ENCODE results near the gene JAM3.

Gene JAM3

GRCh38 chr11:134070342-134070845 is 1.5 kb downstream of the JAM3 start:
- TF ChIP-seq USF1 (IDR thresholded peaks at IDR 0.05) (no peak), TEAD4 (IDR thresholded peaks at IDR 0.05) (no peak), YY1 (IDR thresholded peaks at IDR 0.05; ENCODE audit: low read depth) (no peak), ZBTB7A (IDR thresholded peaks at IDR 0.05; ENCODE audit: low read depth) (no peak), TCF12 (IDR thresholded peaks at IDR 0.05; ENCODE audit: low read depth) (no peak), CEBPB (IDR thresholded peaks at IDR 0.05) (no peak), EP300 (IDR thresholded peaks at IDR 0.05; ENCODE audit: borderline replicate concordance) (no peak), TAF1 (IDR thresholded peaks at IDR 0.05; ENCODE audit: low read depth) (no peak), NFIC (IDR thresholded peaks at IDR 0.05) (no peak)

DNA sequence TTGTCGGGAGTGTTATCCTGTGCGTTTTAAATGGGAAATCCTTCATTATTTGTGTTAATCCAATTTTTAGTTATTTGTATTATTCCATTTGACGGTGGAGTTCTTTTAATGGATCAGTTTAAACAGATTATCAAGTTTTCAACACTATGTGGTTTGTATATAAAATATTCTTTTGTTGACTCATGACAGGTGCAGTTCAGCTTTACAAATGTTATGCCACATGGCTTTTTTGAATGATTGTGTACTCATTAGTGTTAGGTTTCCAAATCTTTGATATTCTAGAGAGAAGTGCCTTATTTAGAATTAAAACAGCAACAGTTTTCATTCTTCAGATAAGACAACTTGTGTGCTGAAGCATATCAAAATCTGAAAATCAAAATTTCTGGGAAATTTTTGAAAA is 2.4 kb downstream of the JAM3 start:
- no peak for TF ChIP-seq TEAD4 (IDR thresholded peaks at IDR 0.05)
- TF ChIP-seq EP300 (IDR thresholded peaks at IDR 0.05; ENCODE audit: borderline replicate concordance): no peak
- TF ChIP-seq FOXM1 (IDR thresholded peaks at IDR 0.05; ENCODE audit: borderline replicate concordance, low read depth): no peak

DNA sequence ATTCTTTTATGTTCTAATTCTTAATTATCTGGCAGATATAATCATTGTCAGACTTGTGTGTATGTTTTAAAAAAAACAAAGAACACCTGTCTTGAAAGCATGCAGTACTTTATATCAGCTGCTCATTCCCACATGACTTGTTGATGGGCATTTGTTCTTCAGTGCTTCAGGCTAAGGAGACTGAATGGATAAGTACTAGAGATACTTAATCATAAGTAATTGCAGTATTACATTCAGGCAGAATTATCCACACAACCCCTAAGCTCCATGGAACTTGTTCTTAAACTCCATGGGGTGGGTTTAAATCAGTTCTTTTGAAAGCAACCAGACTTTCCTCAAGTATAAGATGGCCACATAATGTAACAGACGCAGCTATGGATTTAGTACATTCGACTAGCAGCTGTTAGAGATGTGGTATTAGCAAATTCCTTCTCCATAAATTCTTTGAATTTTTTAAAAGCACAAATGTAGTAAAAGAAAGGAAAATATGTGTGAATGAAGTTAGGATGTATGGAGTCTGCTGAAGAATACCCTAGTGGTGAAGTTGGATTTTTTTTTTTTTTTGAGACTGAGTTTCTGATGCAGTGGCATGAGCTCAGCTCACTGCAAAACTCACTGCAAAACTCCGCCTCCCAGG is 3.0 kb downstream of the JAM3 start:
- TF ChIP-seq ZBTB7A (IDR thresholded peaks at IDR 0.05; ENCODE audit: low read depth) (no peak), CEBPB (IDR thresholded peaks at IDR 0.05) (no peak), TCF12 (IDR thresholded peaks at IDR 0.05; ENCODE audit: low read depth) (no peak), CREB1 (IDR thresholded peaks at IDR 0.05; ENCODE audit: low read depth) (no peak), RAD21 (IDR thresholded peaks at IDR 0.05; ENCODE audit: low read depth) (no peak)
- TF ChIP-seq, protein P1, sequence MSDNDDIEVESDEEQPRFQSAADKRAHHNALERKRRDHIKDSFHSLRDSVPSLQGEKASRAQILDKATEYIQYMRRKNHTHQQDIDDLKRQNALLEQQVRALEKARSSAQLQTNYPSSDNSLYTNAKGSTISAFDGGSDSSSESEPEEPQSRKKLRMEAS (IDR thresholded peaks at IDR 0.05): no peak

DNA sequence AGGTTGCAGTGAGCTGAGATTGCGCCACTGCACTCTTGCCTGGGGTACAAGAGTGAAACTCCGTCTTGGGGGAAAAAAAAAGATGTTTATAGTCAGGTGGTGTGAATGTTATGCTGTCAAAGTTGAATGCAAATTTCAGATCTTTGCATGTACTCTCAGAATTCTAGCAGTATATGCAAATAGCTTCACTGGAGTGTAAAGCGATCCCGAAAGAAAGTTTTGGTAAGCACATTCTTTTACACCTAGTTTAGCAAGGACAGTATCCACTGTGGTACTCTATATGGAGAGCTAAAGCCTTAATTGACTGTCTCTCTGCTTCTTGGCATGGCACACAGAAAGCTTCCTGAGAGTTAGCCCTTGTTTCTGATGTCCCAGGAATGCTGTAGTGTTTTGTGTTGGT is 4.0 kb downstream of the JAM3 start:
- TF ChIP-seq FOXM1 (IDR thresholded peaks at IDR 0.05; ENCODE audit: borderline replicate concordance, low read depth) (no peak), CREB1 (IDR thresholded peaks at IDR 0.05; ENCODE audit: low read depth) (no peak), TEAD4 (IDR thresholded peaks at IDR 0.05) (no peak), USF1 (IDR thresholded peaks at IDR 0.05) (no peak)

GRCh38 chr11:134074346-134074745 is 5.5 kb downstream of the JAM3 start:
- TF ChIP-seq TCF12 (IDR thresholded peaks at IDR 0.05; ENCODE audit: low read depth): no peak
- TF ChIP-seq RAD21 (IDR thresholded peaks at IDR 0.05; ENCODE audit: low read depth): no peak
- TF ChIP-seq TEAD4 (IDR thresholded peaks at IDR 0.05): no peak
- TF ChIP-seq TAF1 (IDR thresholded peaks at IDR 0.05; ENCODE audit: low read depth): no peak

DNA sequence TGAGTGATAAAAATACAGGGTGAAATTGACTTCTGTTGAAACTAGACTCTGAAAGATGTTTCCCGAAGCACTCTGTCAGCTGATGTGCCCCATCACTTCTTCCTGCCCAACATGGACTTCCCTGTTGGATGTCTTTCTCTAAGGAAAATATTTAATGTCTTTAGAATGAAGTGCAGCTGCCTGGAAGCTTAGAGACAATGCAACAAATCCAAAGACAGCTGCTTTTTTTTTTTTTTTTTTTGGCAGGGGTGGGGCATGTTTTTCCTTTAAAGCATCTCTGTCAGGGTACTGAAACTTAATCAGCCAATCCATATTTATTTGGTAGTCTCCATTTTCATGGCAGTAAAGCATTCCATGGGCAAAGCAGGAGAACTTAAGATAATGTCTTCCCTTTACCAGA is 5.9 kb downstream of the JAM3 start:
- TF ChIP-seq RAD21 (IDR thresholded peaks at IDR 0.05; ENCODE audit: low read depth) (no peak), TEAD4 (IDR thresholded peaks at IDR 0.05) (no peak), TAF1 (IDR thresholded peaks at IDR 0.05; ENCODE audit: low read depth) (no peak), CEBPB (IDR thresholded peaks at IDR 0.05) (no peak)
- TF ChIP-seq, protein P1 (IDR thresholded peaks at IDR 0.05): no peak

GRCh38 chr11:134079317-134079716 is 10.4 kb downstream of the JAM3 start:
- TF ChIP-seq, protein P1 (IDR thresholded peaks at IDR 0.05): no peak
- TF ChIP-seq CREB1 (IDR thresholded peaks at IDR 0.05; ENCODE audit: low read depth) (no peak), EP300 (IDR thresholded peaks at IDR 0.05; ENCODE audit: borderline replicate concordance) (no peak), NFIC (IDR thresholded peaks at IDR 0.05) (no peak), FOXM1 (IDR thresholded peaks at IDR 0.05; ENCODE audit: borderline replicate concordance, low read depth) (no peak), TEAD4 (IDR thresholded peaks at IDR 0.05) (no peak), RAD21 (IDR thresholded peaks at IDR 0.05; ENCODE audit: low read depth) (no peak), TAF1 (IDR thresholded peaks at IDR 0.05; ENCODE audit: low read depth) (no peak), USF1 (IDR thresholded peaks at IDR 0.05) (no peak), TCF12 (IDR thresholded peaks at IDR 0.05; ENCODE audit: low read depth) (no peak), ZBTB7A (IDR thresholded peaks at IDR 0.05; ENCODE audit: low read depth) (no peak), CEBPB (IDR thresholded peaks at IDR 0.05) (no peak), EGR1 (IDR thresholded peaks at IDR 0.05) (no peak)
- TF ChIP-seq, protein P2, sequence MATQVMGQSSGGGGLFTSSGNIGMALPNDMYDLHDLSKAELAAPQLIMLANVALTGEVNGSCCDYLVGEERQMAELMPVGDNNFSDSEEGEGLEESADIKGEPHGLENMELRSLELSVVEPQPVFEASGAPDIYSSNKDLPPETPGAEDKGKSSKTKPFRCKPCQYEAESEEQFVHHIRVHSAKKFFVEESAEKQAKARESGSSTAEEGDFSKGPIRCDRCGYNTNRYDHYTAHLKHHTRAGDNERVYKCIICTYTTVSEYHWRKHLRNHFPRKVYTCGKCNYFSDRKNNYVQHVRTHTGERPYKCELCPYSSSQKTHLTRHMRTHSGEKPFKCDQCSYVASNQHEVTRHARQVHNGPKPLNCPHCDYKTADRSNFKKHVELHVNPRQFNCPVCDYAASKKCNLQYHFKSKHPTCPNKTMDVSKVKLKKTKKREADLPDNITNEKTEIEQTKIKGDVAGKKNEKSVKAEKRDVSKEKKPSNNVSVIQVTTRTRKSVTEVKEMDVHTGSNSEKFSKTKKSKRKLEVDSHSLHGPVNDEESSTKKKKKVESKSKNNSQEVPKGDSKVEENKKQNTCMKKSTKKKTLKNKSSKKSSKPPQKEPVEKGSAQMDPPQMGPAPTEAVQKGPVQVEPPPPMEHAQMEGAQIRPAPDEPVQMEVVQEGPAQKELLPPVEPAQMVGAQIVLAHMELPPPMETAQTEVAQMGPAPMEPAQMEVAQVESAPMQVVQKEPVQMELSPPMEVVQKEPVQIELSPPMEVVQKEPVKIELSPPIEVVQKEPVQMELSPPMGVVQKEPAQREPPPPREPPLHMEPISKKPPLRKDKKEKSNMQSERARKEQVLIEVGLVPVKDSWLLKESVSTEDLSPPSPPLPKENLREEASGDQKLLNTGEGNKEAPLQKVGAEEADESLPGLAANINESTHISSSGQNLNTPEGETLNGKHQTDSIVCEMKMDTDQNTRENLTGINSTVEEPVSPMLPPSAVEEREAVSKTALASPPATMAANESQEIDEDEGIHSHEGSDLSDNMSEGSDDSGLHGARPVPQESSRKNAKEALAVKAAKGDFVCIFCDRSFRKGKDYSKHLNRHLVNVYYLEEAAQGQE (IDR thresholded peaks at IDR 0.05; ENCODE audit: low read depth): no peak

GRCh38 chr11:134082990-134083389 is 14.1 kb downstream of the JAM3 start:
- TF ChIP-seq TCF12 (IDR thresholded peaks at IDR 0.05; ENCODE audit: low read depth) (no peak), TAF1 (IDR thresholded peaks at IDR 0.05; ENCODE audit: low read depth) (no peak), ZBTB7A (IDR thresholded peaks at IDR 0.05; ENCODE audit: low read depth) (no peak), EGR1 (IDR thresholded peaks at IDR 0.05) (no peak), YY1 (IDR thresholded peaks at IDR 0.05; ENCODE audit: low read depth) (no peak), CEBPB (IDR thresholded peaks at IDR 0.05) (no peak), EP300 (IDR thresholded peaks at IDR 0.05; ENCODE audit: borderline replicate concordance) (no peak), TEAD4 (IDR thresholded peaks at IDR 0.05) (no peak), USF1 (IDR thresholded peaks at IDR 0.05) (no peak), FOXM1 (IDR thresholded peaks at IDR 0.05; ENCODE audit: borderline replicate concordance, low read depth) (no peak), RAD21 (IDR thresholded peaks at IDR 0.05; ENCODE audit: low read depth) (no peak), CREB1 (IDR thresholded peaks at IDR 0.05; ENCODE audit: low read depth) (no peak), NFIC (IDR thresholded peaks at IDR 0.05) (no peak)
- TF ChIP-seq, protein P1 (IDR thresholded peaks at IDR 0.05): no peak
- TF ChIP-seq, protein P2 (IDR thresholded peaks at IDR 0.05; ENCODE audit: low read depth): no peak
